Stimulated activated CD4-positive, alpha-beta T cell treated with anti-CD3 and anti-CD28 coated beads, TNF-alpha, amount 100 ng/mL, for 24 hours (primary cell): ENCODE measurements around the gene CUBN.

Experiments
- DNase-seq, 3 experiments: peaks; one replicate each; pipeline ENCODE4 v3.0.0-alpha.2; 2020; ENCODE audit warnings: low read depth in 3 of 3

Gene CUBN

DNA sequence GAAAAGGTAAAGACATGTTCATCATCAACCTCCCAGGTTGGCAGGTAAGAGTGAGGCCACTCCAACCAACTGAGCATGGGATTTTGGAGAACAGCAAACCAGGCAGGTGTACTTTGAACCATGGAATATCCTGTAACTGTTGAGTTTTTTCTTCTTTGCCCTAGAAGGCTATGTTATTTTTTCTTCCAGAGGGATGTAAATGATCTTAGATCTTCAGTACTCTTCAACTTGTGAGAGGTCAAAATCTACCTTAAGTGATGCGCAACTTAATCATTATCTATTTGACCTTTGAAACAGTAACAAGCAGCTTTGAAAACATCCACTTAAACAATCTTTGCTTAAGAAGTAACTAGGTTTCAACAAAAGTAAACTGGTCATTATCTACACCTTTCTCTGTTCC, at the start of gene CUBN:
Gene CUBN (minus strand): TSS at position 71 of the 400 bp plus-strand sequence. CDS start 46 bp downstream, at position 25.
- DNase-seq, result no peak

DNA sequence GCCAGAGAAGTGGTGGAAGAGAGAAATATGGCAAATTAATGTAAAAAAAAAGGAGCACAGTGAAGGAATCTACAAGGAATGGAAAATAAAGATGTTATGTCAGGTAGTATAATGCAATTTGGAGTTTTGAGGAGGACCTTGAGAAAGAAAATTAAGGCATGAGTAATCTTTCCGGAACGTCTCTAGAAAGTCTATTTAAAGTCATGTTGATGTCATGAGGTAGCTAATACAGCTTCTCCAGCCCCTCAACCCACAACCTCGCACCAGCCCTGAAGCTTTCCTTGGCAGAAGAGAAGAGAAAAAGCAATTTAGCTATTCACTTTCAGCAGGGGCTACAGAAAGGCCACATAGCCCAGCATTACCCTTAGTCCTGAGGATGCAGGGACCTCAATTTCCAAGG, 49.4 kb upstream of the CUBN start:
- DNase-seq, result no peak

DNA sequence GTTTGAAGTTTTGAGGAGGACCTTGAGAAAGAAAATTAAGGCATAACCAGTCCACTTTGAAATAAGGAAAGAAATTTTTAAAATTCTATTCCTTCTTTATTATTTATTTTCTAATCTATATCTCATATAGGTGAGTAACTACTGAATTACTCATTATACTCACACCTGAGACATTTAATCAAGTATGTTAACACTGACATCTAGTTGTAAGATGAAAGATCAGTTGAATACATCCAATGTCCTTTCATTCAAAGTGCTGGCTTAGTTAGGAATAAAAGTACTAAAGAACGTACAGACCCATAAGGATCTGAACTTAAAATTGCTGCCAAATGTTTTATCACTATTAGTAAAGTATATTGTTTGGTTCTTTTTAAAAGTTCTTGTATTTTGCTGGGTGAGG, 48.4 kb upstream of the CUBN start:
- no peak for DNase-seq

DNA sequence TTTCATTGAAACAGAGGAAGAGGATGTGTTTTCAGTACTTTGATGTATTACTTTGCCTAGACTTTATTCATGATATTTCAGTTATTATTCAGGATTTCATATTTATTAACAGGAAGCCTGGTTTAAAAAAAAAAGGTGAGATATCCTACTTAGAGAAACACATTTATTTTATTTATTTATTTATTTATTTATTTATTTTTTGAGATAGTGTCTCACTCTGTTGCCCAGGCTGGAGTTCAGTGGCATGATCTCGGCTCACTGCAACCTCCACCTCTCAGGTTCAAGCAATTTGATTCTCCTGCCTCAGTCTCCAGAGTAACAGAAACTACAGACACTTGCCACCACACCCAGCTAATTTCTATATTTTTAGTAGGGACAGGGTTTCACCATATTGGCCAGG, 47.4 kb upstream of the CUBN start:
- DNase-seq, result no peak

DNA sequence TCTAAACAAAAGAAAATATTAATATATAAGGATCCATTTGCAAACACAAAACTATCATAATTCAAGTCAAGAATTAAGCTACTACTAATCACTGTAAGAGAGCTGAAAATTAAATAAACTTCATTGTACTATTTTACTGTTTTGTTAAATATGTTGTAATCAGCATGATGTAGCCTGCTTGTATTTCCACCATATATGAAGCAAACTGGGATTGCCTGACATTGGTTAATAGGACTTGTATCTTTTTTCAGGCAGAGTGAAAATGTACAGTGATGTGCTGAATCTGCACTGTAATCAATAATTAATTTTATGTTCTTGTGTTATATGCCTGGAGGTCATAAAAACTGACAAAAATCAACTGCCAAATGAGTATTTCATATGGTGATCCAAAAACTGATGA, 46.5 kb upstream of the CUBN start:
- no peak for DNase-seq

DNA sequence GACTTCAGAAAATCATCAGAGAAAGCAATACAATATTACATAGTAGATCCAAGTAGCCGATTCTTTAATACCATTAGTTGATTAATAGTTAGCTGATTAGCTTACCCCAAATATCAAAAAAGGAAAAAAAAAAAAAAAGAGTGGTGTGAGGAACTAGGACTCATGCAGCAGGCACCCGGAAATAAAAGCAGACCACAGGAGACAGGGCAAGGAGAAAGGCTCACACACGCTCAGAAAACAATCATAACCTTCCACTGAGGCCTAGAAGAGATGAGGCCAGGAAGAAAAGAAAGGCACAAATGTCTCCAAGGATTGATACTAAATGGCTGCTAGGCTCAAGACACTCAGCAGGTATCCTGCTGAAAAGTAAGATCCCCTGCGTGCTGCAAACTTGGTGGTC, 45.9 kb upstream of the CUBN start:
- DNase-seq, result no peak

DNA sequence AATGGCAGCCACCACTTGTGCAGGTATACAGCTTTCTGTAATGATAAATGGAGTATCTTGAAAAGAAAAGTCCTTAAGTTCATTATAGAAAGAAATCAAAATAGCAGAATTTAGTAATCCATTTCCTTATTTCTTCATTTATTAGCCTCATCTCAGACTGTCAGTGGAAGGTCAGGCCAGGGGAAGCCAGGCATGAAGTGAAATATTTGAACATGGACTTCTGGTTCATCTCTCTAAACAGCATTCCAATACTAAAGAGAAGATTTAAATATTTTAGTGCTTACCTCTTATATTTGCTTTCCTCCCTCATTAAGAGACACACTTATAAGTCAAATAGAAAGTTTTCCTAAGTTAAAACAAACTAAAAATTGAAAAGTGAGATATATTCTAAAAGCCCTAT, 45.0 kb upstream of the CUBN start:
- no peak for DNase-seq

DNA sequence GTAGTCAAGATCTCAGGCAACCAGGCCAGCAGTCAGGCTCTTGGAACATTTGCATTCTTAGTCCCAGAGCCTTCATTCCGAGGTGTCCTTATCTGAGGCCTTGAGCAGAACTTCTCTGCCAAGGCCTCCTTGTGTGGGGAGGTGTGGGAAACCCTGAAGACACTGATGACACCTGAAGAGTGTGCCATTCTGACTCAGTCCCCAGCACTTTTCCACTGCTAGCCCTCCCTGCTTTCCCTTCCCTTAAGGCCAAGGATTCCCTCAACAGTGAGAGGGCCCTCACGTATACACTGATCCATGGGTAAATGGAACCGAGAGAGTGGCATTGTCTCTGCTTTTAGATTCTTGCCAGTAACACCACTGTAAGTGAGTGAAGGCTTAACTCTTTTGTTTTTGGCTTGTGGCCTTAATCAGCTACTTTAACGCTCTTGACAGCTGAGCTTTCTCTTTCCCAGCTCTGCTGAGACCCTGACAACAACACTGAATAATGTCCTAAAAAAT, 41.6 kb upstream of the CUBN start:
- no peak for DNase-seq

DNA sequence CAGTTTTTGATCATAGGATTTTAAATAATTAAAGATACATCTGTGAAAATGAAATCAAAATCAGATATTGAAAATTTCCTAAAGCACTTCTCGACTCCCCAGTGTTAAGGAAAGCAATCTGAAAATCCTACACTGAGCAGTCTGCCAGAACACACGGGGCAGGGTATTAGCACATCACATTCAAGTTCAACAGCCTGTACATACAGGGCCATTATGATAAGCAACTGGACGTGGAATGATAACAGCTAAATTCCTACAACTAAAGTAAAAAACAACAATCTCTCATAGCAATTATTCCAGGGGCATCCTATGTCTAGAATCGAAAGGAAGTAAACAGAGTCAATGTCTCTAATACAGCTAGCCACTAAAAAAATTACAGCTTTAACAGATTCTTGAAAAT, 40.2 kb upstream of the CUBN start:
- no peak for DNase-seq

DNA sequence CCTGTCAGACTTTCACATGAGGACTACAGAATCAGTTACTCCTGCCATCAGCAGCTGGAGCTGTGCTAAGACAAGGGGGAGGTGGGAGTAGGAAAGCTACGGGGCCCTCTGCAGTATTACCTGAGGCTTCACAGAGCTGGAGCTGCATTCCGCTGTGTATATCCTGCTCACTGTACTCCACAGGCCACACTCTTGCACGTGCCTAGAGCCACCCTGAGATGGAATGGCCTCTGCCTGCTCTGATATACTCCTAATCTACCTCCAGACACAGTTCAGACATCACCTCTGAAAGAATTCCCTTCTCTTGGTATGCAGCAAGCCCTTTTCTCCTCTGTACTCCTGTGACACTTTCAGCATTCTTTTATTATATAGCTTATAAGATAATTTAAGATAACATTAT, 37.1 kb upstream of the CUBN start:
- DNase-seq, result no peak

DNA sequence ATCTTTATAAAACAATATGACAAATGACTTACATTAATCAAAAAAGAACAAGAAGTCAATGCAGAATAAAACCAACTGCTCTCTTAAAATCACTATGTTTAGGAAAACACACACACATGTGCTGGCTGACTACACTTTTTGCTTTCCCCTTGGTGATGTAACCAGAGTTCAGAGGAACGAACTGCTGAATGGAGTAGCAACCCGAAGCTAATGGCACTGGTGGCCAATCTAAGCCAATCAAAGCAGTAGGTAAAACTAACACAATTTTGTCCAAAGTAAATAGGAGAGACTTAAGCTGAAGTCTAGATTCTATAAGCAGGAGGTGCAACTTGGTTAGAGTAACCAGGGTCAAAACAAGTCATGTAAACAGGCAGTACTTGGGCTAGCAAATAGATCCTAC, 33.2 kb upstream of the CUBN start:
- no peak for DNase-seq

DNA sequence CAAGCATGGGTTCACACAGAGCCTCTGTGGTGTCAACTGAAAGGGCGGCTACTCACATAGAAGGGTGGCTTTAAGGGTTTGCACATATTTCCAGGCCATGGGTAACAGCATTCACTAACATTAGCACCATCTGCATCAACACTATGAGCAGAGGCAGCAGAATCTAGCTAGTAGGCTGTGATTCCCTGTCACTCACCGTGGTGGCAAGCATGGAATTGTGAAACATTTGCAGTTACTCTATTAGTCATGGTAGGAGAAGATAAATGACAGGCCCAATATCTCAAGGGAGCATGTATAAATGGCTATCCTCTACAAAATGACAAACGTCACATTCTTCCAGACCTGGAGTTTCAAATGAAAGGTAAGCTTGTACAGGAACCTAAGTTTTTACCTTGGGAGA, 32.2 kb upstream of the CUBN start:
- no peak for DNase-seq

DNA sequence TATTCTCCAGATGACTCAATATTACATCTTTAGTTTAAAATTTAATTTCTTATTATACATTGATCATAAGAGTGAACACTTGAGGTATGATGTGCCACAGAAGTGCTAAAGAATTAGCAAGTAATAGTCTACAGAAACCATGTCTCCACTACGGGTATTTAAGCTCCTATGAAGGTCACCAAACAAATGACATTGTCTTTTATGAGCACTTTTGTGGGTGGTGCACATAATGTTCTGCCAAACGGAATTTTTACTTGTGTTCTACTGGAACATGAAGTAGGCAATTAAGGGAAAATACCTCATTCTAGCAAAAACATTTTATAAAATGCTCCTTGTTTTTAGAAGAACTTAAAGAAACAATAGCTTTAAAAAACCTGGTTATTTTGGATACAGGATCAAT, 27.4 kb upstream of the CUBN start:
- DNase-seq, result no peak

DNA sequence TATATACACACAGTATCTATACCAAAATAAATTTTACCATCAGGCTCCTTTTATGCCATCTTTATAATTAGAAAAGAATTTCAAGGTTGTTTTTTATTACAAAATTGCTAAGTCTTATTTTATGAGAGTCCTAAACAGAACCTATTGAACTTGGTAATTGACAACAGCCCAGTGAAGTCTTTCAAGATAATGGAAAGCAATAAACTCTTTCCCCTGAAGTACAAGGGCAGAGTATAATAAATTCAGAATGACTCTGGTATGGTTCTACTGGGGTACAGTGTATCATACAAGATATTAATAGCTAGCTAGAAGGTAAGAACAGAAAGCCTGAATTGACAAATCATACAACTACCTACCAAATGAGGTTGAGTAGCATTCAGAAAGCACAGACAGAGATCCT, 26.2 kb upstream of the CUBN start:
- DNase-seq, result no peak

DNA sequence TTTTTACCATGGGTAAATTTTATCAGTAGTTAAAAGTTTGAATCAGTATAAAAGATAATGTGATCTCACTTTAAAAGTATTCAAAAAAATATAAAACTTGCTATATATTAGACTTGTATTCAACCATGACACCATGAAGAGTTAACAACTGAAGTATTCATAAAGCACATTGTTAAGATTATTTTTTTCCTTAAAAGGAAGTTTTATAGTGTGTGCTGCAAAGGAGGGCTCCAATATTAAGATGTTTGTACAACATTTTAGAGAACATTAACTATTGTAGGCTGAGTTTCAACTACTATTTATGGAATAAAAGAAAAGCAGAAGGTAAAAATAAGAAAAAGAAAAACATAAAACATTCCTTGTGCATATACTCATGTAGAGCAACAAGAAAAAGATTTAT, 24.5 kb upstream of the CUBN start:
- DNase-seq, result no peak

DNA sequence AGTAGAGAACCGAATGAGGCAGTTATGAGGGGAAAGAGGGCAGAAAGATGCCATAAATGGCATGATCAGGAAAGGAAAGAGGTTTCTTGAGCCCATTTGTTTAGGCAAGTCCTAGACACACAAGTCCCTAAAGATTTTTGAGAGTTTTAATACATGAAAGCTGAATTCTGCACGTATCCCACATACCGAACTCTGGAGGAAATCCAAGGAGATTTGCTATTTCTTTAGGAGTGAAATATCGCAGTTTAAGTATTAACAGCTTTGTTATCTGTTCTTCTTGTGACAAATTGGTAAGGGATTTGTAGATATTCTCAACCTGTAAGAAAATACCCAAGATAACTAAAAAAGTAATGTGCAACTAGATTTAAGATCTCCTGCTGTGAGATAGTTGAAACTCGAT, 23.7 kb upstream of the CUBN start:
- DNase-seq, result no peak

DNA sequence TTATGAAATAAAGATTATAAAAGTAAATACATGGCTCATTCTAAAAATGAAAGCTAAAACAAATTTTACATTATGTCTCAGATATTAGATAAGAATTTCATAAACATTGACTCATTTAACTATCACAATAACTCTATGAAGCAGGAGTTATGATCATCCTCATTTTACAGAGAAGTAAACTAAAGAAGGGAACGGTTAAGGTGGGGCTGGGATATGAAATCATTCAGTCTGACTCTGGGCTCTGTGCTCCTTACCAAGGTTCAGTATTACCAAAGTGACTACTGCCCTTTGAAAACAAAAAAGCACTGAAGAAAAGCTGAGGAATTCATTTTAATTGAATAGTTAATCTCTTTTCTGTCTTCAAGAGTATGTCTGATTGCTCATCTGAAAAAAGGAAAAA, 22.1 kb upstream of the CUBN start:
- no peak for DNase-seq

DNA sequence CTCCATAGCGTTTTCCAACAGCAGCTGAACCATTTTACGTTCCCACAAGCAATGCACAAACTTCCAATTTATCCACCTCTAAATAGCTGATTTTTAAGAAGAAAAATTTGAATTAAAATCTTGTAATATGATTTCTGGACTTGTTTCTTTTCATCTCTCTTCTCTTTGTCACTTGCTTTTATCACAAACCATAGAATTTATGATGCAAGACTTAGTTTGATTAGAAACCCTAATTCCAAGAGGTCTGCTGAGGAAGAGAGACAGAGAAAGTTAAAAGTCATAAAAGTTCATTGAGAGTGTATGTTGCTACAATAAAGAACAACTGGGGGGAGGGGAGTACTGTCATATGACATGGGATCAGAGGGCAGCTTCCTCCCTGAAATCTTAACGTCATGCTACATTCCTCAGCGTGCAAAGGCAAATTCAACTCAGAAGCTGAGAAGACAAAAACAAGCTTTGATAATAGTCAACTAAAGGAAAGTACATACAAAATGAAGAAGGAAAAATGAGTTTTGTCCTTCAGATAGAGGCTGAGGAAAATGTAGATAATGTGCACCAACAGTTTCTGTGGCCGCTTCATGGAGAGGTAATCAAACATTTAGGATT, 18.4 kb upstream of the CUBN start:
- DNase-seq, result no peak

DNA sequence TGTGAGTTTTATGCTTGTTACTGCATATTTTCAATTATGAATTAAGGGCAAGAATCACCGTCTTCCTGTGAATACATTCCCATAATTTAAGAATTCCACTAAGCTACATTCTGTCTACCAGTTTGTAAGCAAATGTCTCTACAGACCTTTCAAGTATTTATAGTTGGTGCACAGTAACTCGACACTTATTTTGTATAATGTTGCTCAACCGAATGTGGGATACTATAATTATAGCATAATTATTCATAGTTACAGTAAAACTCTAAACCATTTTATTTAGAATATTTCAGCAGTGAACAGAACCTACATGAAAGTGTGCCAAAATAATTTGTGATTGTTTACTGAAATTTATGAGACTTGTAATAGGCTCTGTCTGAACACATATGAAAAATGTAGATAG, 17.3 kb upstream of the CUBN start:
- DNase-seq, result no peak

DNA sequence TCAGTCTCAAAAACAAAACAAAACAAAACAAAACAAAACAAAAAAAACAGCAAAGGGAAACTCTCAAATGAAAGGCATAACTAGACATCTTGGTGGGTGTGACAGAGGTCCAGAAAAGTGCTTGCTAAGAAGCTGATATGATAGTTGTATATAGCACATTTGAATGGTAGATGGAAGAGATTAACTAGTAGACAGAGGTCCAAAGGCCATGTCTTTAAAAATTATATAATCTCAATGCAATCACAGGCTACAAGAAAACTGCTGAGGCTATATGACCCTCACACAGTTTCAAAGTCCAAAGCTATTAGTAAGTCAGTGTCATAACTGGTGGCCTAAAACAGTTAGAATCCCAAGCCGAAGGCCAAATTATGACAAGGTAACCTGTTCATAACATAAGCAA, 15.6 kb upstream of the CUBN start:
- no peak for DNase-seq

DNA sequence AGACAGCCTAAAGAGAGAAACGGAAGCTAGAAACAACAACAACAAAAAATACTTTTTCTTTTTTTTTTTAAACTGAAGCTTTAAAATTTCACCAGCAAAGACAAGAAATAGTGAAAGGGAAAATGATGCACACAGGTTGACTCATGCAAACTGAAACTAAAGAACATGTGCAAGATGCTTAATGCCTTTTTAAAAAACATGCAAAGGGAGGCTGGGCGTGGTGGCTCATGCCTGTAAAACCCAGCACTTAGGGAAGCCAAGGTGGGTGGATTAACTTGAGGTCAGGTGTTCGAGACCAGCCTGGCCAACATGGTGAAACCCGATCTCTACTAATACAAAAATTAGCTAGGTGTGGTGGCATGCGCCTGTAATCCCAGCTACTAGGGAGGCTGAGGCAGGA, 15.1 kb upstream of the CUBN start:
- peak; percentile 39 to 58 (median 45) for DNase-seq

DNA sequence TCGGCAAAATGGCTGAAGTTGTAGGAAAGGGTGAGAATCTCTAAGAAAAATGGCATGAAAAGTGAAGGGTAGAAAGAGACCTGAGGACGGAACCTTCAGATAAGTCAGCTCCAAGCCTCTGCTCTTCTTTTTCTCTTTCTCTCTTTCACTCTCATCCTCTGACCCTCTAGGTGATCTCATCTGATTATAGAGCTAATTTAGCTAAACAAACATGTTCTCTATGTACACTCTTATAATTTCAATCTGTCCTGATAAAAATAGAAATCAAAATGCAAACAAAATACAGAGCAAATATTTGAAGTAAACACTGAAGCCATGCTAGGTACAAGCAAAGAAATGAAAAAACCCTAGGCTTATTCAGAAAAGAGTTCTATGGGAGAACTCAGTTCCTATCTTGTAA, 14.4 kb upstream of the CUBN start:
- no peak for DNase-seq

DNA sequence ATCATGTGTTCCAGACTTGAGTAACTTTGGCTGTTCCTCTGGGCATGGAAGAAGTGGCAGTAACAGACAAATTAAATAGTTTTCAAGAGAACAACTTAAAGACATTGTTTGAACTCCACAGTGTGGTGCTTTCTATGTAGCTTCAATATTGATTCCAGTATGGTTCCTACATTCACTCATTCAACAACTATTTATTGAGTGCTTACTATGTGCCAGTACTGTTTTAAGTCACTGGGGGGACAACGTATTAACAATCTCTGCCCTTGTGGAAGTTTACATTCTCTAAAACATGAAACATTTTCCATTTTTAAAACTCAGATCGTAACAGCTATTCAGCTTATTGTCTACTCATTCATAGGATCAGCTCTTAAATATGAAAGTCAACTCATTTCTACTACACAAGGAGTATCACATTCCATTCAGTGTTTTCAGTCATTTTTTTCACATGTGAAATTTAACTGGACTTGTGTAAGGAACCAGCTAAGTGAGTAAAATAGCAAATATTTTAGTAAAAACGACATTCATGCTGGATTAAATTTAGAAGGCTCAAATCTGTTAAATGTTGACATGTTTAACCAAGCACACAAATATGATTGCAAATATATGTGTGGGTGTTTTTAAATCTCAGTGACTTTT, 13.6 kb upstream of the CUBN start:
- DNase-seq, result no peak
